SK-N-MC (cell line): ENCODE measurements around the gene ZCCHC17.

Experiments used
- DNase-seq: peaks from one replicate; pipeline ENCODE4 v3.0.0-alpha.2; 2011; ENCODE audit warnings: low read depth, low spot score
- H3K27ac ChIP-seq: fragments of 200-600 bp; sonication (generic); 2 replicates; pipeline ENCODE4 v1.5.1; 2016; ENCODE audit warnings: mixed run types
- H3K36me3 ChIP-seq: fragments of 200-600 bp; sonication (generic); 2 replicates; pipeline ENCODE4 v1.6.1; 2017; ENCODE audit warnings: antibody characterized with exemption, low read length, mixed read lengths; ENCODE audit not compliant: insufficient read depth
- H3K4me3 ChIP-seq: fragments of 200-600 bp; sonication (generic); 2 replicates; pipeline ENCODE4 v1.5.1; 2016
- H3K9ac ChIP-seq: fragments of 200-600 bp; sonication (generic); 2 replicates; pipeline ENCODE4 v1.8.0; 2017; ENCODE audit warnings: mixed run types, mixed read lengths; ENCODE audit not compliant: insufficient read length
- H3K9me3 ChIP-seq: fragments of 200-600 bp; sonication (generic); 2 replicates; pipeline ENCODE4 v1.6.1; 2017; ENCODE audit warnings: low read depth, mild to moderate bottlenecking, antibody characterized with exemption, low read length, moderate library complexity, mixed read lengths
- EZH2 ChIP-seq: fragments of 200-600 bp; sonication (generic); IDR thresholded peaks from one replicate; pipeline ENCODE4 v1.6.1; 2017; ENCODE audit warnings: antibody characterized with exemption
- FOXP2 ChIP-seq: optimal IDR thresholded peaks from 2 replicates; pipeline ENCODE3; 2011; ENCODE audit warnings: mild to moderate bottlenecking, moderate library complexity; ENCODE audit not compliant: insufficient read depth; ENCODE audit errors: extremely low read length, control extremely low read depth
- POLR2AphosphoS5 ChIP-seq: IDR thresholded peaks from 2 replicates; pipeline ENCODE4 v1.6.1; 2012; ENCODE audit warnings: mild to moderate bottlenecking, low read depth, low read length, borderline replicate concordance

ZCCHC17 gene

DNA sequence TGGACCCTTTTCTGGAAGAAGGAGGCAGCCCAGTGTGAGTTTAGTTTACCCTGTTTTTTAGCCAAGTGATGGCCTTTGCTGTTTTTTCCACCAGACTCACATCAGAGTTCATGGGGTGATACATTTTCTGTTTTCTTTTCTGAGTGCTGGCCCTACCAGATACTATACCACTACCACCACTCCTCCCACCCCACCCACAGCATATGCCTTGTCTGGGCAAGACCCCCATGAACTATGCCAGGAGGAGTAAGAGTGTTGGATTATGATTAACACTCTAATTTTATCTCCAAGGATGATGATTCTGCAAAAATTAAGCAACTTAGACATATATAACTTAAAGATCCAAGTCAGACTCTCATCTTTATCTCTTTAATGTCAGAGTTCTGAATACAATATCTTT, 50.0 kb downstream of the ZCCHC17 start:
- H3K9me3 ChIP-seq: no peaks in the 10 kb centered on the region
- TF ChIP-seq EZH2: no peak
- no peak for TF ChIP-seq FOXP2
- no peak for TF ChIP-seq POLR2AphosphoS5
- DNase-seq: no peak
- H3K9ac ChIP-seq: no peak overlapping the region
- no peaks in the 10 kb centered on the region; the same call in 1 of the 2 replicates for H3K36me3 ChIP-seq
- H3K4me3 ChIP-seq: no peak overlapping the region
- H3K27ac ChIP-seq: no peak overlapping the region

- H3K27ac ChIP-seq: no peak overlapping the region
- H3K36me3 ChIP-seq: peaks cover 12% of the 10 kb centered on the region
- H3K9ac ChIP-seq: no peak overlapping the region
- H3K9me3 ChIP-seq: no peaks in the 10 kb centered on the region
- no peak for DNase-seq
- no peak overlapping the region for H3K4me3 ChIP-seq
- no peak for TF ChIP-seq POLR2AphosphoS5
Measured at GRCh38 chr1:31348449-31348848, 51.6 kb downstream of the ZCCHC17 start.

GRCh38 chr1:31354283-31354682, 57.5 kb downstream of the ZCCHC17 start:
- no peaks in the 10 kb centered on the region for H3K9me3 ChIP-seq
- H3K4me3 ChIP-seq: no peak overlapping the region
- DNase-seq: no peak
- no peak overlapping the region for H3K27ac ChIP-seq
- TF ChIP-seq POLR2AphosphoS5: no peak
- TF ChIP-seq EZH2: no peak
- no peak for TF ChIP-seq FOXP2
- H3K9ac ChIP-seq: no peak overlapping the region
- H3K36me3 ChIP-seq: peaks cover 21% of the 10 kb centered on the region

- H3K36me3 ChIP-seq: peaks cover 21% of the 10 kb centered on the region
- no peak for TF ChIP-seq FOXP2
- TF ChIP-seq EZH2: no peak
- no peak for TF ChIP-seq POLR2AphosphoS5
Measured at GRCh38 chr1:31356427-31356826, 59.6 kb downstream of the ZCCHC17 start.

GRCh38 chr1:31361607-31362006, 64.8 kb downstream of the ZCCHC17 start:
- DNase-seq: no peak
- Histone ChIP-seq H3K9me3 (no peaks in the 10 kb centered on the region), H3K9ac (no peak overlapping the region), H3K36me3 (peaks cover 10% of the 10 kb centered on the region), H3K4me3 (no peak overlapping the region), H3K27ac (no peak overlapping the region)
- TF ChIP-seq FOXP2 (no peak), POLR2AphosphoS5 (no peak), EZH2 (no peak)

More at GRCh38 chr1:31356427-31356826, 59.6 kb downstream of the ZCCHC17 start:
- DNase-seq: no peak
- no peak overlapping the region for H3K4me3 ChIP-seq
- H3K9ac ChIP-seq: no peak overlapping the region
- H3K9me3 ChIP-seq: no peaks in the 10 kb centered on the region
- H3K27ac ChIP-seq: no peak overlapping the region

- Histone ChIP-seq H3K27ac (no peak overlapping the region), H3K9me3 (no peaks in the 10 kb centered on the region), H3K9ac (no peak overlapping the region), H3K4me3 (no peak overlapping the region), H3K36me3 (peaks cover 10% of the 10 kb centered on the region)
- DNase-seq: no peak
- TF ChIP-seq FOXP2: no peak
- no peak for TF ChIP-seq EZH2
- no peak for TF ChIP-seq POLR2AphosphoS5
Measured at GRCh38 chr1:31362032-31362431, 65.2 kb downstream of the ZCCHC17 start.

- no peaks in the 10 kb centered on the region for H3K9me3 ChIP-seq
Measured at GRCh38 chr1:31364561-31365250, 67.9 kb downstream of the ZCCHC17 start.

GRCh38 chr1:31366796-31367195, 70.0 kb downstream of the ZCCHC17 start:
- no peak for TF ChIP-seq EZH2
- no peak for TF ChIP-seq POLR2AphosphoS5
- TF ChIP-seq FOXP2: no peak
- H3K9ac ChIP-seq: no peak overlapping the region
- no peaks in the 10 kb centered on the region for H3K9me3 ChIP-seq
- DNase-seq: no peak
- no peak overlapping the region for H3K27ac ChIP-seq
- H3K4me3 ChIP-seq: no peak overlapping the region
- peaks cover 10% of the 10 kb centered on the region for H3K36me3 ChIP-seq

More at GRCh38 chr1:31364561-31365250, 67.9 kb downstream of the ZCCHC17 start:
- H3K4me3 ChIP-seq: no peak overlapping the region
- no peak for TF ChIP-seq FOXP2
- peaks cover 10% of the 10 kb centered on the region for H3K36me3 ChIP-seq
- DNase-seq: no peak
- no peak overlapping the region for H3K27ac ChIP-seq
- no peak overlapping the region for H3K9ac ChIP-seq

DNA sequence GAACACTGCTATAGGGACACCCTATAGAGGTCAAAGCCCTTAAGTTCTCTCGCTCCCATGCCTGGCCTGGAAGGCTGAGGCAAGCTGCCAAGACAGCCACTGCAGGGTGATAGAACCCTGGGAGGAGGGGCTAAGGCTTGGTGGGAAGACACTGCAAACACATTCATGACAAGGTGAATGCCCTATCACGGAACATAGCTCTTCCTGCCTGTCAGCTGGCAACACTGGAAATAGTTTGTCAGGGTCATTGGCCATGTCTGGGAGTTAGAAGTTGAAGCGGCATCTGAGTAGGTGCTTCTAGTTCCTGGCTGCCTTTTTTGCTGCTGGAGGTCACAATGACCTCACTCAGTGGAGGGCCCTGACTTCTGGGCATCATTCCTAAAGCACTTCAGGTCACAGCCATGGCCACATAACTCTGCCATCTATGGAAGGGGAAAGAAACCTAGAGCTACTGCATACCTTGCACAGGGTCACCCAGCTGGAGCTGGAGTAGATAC, 71.8 kb downstream of the ZCCHC17 start:
- no peak for DNase-seq
- no peak for TF ChIP-seq POLR2AphosphoS5
- Histone ChIP-seq H3K9ac (no peak overlapping the region), H3K9me3 (no peaks in the 10 kb centered on the region), H3K4me3 (no peak overlapping the region), H3K36me3 (peaks cover 10% of the 10 kb centered on the region), H3K27ac (no peak overlapping the region)
